ENCODE measurements around the gene EPHA4. TPM values are rescaled to one million over a fixed set of nuclear protein-coding genes. Genes with fewer than 3 reads are reported as not detected.

EPHA4 gene
- total and polyA plus RNA-seq, 2 of the 4 experiments (the other 2 are of a cell fraction) = 36.9 to 132 TPM

DNA sequence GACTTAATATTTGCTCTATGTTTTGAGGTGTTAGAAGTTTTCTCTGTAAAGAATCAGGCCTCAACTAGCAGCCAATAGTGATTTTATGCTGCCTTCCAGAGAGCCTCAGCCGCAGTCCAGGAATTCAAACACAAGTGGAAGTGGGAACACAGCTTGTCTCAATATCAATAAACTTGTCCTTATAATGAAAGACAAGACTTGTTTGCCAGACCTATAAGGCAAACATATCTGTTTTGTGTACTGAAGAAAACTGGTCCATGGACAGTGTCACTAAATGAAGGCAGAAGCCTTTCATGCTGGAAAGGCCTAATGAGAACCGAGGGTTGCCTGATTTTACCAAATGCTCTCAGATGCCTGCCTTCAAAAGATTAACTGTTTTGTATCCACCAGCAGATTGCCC is 182.2 kb downstream of the EPHA4 start:
- no peak overlapping the region for H2AK5ac ChIP-seq (ENCODE audit: low read depth, low read length)
- no peak overlapping the region for H3K27ac ChIP-seq (ENCODE audit: insufficient read depth, low read length)
- no peak overlapping the region for H3K4me3 ChIP-seq (ENCODE audit: insufficient read depth, low read depth, low read length)
- CTCF ChIA-PET = interaction anchor here (0.6 kb wide), 2 partner anchors 219 to 891 kb away, joined by 3 to 7 read pairs; no protein-coding TSS in a partner anchor
- no peak overlapping the region for H2BK15ac ChIP-seq (ENCODE audit: low read depth, low read length)
- no peak overlapping the region for H4K5ac ChIP-seq (ENCODE audit: low read depth, low read length)
- H3K79me1 ChIP-seq (ENCODE audit: low read depth in 1 of 2, low read length in 2 of 2) = no peaks in the 10 kb centered on the region
- no peaks in the 10 kb centered on the region for H4K20me1 ChIP-seq (ENCODE audit: insufficient read depth, low read length)
- POLR2A ChIA-PET (ENCODE audit: unreplicated experiment) = no interaction called here
- H3K9me3 ChIP-seq (ENCODE audit: control insufficient read depth, insufficient read depth, low read length) = no peaks in the 10 kb centered on the region
- ATAC-seq (ENCODE audit: low read depth) (no peak), DNase-seq (no peak)
- no peak overlapping the region for H3K9ac ChIP-seq (ENCODE audit: low read depth, low read length)
- no peak overlapping the region for H4K8ac ChIP-seq (ENCODE audit: low read depth in 2 of 2, low read length in 2 of 2)
- H2BK120ac ChIP-seq (ENCODE audit: low read depth, low read length) = no peak overlapping the region
- H3K4ac ChIP-seq (ENCODE audit: low read depth, low read length) = no peak overlapping the region
- no peaks in the 10 kb centered on the region for H3K4me1 ChIP-seq (ENCODE audit: control insufficient read depth, insufficient read depth, low read length)
- H2AFZ ChIP-seq (replicated peaks; ENCODE audit: low read length, poor library complexity) = no peak overlapping the region
- H3K56ac ChIP-seq (ENCODE audit: extremely low read depth, insufficient read depth, low read length) = no peak overlapping the region
- H3K4me2 ChIP-seq (ENCODE audit: low read depth, low read length) = no peak overlapping the region
- H2AK9ac ChIP-seq (replicated peaks; ENCODE audit: low read depth, low read length, poor library complexity) = no peak overlapping the region
- H3K27me3 ChIP-seq (ENCODE audit: control insufficient read depth, insufficient read depth, low read length) = no peaks in the 10 kb centered on the region
- no TSS peak for BruUV-seq (replicated peaks)
- no peaks in the 10 kb centered on the region for H3K36me3 ChIP-seq (ENCODE audit: control insufficient read depth, insufficient read depth, low read length)
- in situ Hi-C loops (cut with MboI; ENCODE audit: low sequenced_read_pairs) (no loop called here), dilution Hi-C loops (cut with HindIII; ENCODE audit: low sequenced_read_pairs, unreplicated experiment) (no loop called here), intact Hi-C loops (cut with micrococcal nuclease) (no loop called here)
- H3K9me1 ChIP-seq (ENCODE audit: insufficient read depth, low read length) = no peaks in the 10 kb centered on the region
- no peak overlapping the region for H3K18ac ChIP-seq (ENCODE audit: low read depth, low read length)
- no peak overlapping the region for H2BK5ac ChIP-seq (ENCODE audit: low read depth, low read length, poor library complexity, severe bottlenecking)
- no peak overlapping the region for H3K23ac ChIP-seq (ENCODE audit: low read depth, low read length)
- H2BK20ac ChIP-seq (ENCODE audit: low read depth, low read length) = no peak overlapping the region
- no peak overlapping the region for H4K91ac ChIP-seq (ENCODE audit: insufficient read depth, low read depth, low read length)
- TF ChIP-seq MAZ (IDR thresholded peaks at IDR 0.05; ENCODE audit: borderline replicate concordance, low read depth, low read length) = no peak
- H3K14ac ChIP-seq (replicated peaks; ENCODE audit: low read depth, low read length) = no peak overlapping the region
- WGBS, 2 experiments (ENCODE audit: extremely low coverage in 2 of 2, insufficient read length in 1 of 2) = no CpG with 5 or more reads among the region's 2 CpGs
